Type B pancreatic cell (in vitro differentiated cells): Measurements from ENCODE around the gene ZCCHC10. TPM values are rescaled to one million over a fixed set of nuclear protein-coding genes. Genes with fewer than 3 reads are reported as not detected.
A peak's percentile ranks its signal among the peaks of the same experiment; 100 is the strongest.

Source experiments
- DNase-seq: peaks from one replicate; pipeline ENCODE4 v3.0.0; 2021; ENCODE audit warnings: mixed read lengths; ENCODE audit not compliant: unreplicated experiment; ENCODE audit errors: extremely low spot score
- H3K27ac Mint-ChIP-seq: 2 replicates; pipeline ENCODE4 v1.8.0; 2021; ENCODE audit warnings: mild to moderate bottlenecking, mixed read lengths
- H3K27me3 Mint-ChIP-seq: 2 replicates; pipeline ENCODE4 v1.8.0; 2021; ENCODE audit warnings: mixed read lengths
- H3K36me3 Mint-ChIP-seq: 2 replicates; pipeline ENCODE4 v1.8.0; 2021; ENCODE audit warnings: mixed read lengths
- H3K4me1 Mint-ChIP-seq: one replicate; pipeline ENCODE4 v1.8.0; 2021; ENCODE audit warnings: mixed read lengths; ENCODE audit not compliant: unreplicated experiment
- H3K4me3 Mint-ChIP-seq: 2 replicates; pipeline ENCODE4 v1.8.0; 2021; ENCODE audit warnings: mild to moderate bottlenecking, mixed read lengths
- H3K9me3 Mint-ChIP-seq: 2 replicates; pipeline ENCODE4 v1.8.0; 2021; ENCODE audit warnings: mixed read lengths
- total RNA-seq: library from RNA; stranded (reverse); gene quantifications from 2 replicates; pipeline ENCODE4 v1.2.1, GENCODE V29; 2021; ENCODE audit warnings: low replicate concordance
- TF ChIP-seq, protein P1 (sequence below): fragments of 200-600 bp; sonication (generic); conservative IDR thresholded peaks from 2 replicates; pipeline ENCODE4 v1.5.0; 2021; ENCODE audit warnings: antibody characterized with exemption, mild to moderate bottlenecking

The ZCCHC10 gene
- total RNA-seq, 1 donor from 2014 or later = 22.1 TPM

DNA sequence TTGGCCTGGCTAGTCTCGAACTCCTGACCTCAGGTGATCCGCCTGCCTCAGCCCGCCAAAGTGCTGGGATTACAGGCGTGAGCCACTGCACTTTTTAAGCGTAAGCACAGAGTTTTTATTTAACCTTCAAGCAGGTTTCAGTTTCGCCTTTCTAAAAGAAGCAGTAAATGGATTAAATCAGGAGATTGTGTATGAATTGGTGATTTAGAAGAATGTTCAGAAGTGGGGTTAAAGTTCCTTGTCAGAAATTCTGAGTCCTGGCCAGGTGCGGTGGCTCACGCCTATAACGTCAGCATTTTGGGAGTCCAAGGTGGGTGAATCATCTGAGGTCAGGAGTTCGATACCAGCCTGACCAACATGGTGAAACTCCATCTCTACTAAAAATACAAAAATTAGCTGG lies 37.6 kb upstream of the ZCCHC10 start:
- Mint-ChIP-seq H3K4me1 (peaks cover 17% of the 10 kb centered on the region), H3K9me3 (no peaks in the 10 kb centered on the region), H3K36me3 (peaks cover 21% of the 10 kb centered on the region), H3K4me3 (no peak overlapping the region), H3K27ac (peak overlapping the region; percentile 97), H3K27me3 (no peaks in the 10 kb centered on the region)
- TF ChIP-seq, protein P1, sequence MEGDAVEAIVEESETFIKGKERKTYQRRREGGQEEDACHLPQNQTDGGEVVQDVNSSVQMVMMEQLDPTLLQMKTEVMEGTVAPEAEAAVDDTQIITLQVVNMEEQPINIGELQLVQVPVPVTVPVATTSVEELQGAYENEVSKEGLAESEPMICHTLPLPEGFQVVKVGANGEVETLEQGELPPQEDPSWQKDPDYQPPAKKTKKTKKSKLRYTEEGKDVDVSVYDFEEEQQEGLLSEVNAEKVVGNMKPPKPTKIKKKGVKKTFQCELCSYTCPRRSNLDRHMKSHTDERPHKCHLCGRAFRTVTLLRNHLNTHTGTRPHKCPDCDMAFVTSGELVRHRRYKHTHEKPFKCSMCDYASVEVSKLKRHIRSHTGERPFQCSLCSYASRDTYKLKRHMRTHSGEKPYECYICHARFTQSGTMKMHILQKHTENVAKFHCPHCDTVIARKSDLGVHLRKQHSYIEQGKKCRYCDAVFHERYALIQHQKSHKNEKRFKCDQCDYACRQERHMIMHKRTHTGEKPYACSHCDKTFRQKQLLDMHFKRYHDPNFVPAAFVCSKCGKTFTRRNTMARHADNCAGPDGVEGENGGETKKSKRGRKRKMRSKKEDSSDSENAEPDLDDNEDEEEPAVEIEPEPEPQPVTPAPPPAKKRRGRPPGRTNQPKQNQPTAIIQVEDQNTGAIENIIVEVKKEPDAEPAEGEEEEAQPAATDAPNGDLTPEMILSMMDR = no peak
- DNase-seq = no peak

DNA sequence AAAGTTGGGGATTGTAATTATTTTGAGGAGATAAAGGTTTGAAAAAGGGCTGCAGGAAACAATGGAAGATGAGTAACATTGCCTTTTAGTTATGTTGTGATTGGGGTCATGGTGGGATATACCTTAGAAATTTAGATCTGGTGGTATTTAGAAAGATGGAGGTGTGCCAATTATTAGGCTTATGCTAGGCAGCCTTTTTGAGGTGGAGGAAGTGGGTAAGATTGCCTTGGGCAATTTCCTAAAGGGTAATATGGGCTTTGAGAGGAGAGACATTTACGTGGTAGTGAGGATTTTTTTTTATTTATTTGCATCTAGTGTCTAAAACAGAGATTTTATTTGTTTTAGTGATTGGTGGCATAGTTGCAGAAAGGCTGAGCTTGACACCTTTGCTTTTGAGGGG lies 35.9 kb upstream of the ZCCHC10 start:
- H3K27ac Mint-ChIP-seq = peak overlapping the region; percentile 19
- TF ChIP-seq, protein P1 = no peak

DNA sequence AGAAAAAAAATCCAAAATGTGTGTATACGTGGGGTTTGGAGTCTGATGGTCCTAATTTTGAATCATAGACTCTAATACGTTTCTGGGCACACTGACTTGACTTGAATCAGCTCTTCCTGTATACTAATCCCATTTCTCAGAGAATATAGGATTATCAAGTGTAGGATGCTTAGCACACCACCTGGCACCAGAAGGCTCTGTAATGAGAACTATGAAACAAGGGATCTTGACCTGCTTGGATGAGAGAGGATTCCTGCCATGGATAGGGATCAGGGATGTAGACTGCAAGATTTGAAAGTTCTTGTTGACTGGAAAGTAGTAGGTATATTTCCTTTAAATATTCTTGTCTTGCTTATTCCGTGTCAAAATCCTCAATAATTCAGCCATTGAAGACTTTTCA lies 33.3 kb upstream of the ZCCHC10 start:
- peaks cover 15% of the 10 kb centered on the region for H3K4me1 Mint-ChIP-seq
- DNase-seq = no peak
- peaks cover 10% of the 10 kb centered on the region for H3K36me3 Mint-ChIP-seq
- no peaks in the 10 kb centered on the region for H3K27me3 Mint-ChIP-seq
- no peak overlapping the region for H3K4me3 Mint-ChIP-seq
- H3K27ac Mint-ChIP-seq = no peak overlapping the region
- no peaks in the 10 kb centered on the region for H3K9me3 Mint-ChIP-seq
- TF ChIP-seq, protein P1 = no peak

More for the DNA sequence above, 35.9 kb upstream of the ZCCHC10 start:
- H3K9me3 Mint-ChIP-seq = no peaks in the 10 kb centered on the region
- H3K36me3 Mint-ChIP-seq = peaks cover 11% of the 10 kb centered on the region
- no peak for DNase-seq
- H3K4me3 Mint-ChIP-seq = no peak overlapping the region
- H3K4me1 Mint-ChIP-seq = peaks cover 21% of the 10 kb centered on the region
- no peaks in the 10 kb centered on the region for H3K27me3 Mint-ChIP-seq

DNA sequence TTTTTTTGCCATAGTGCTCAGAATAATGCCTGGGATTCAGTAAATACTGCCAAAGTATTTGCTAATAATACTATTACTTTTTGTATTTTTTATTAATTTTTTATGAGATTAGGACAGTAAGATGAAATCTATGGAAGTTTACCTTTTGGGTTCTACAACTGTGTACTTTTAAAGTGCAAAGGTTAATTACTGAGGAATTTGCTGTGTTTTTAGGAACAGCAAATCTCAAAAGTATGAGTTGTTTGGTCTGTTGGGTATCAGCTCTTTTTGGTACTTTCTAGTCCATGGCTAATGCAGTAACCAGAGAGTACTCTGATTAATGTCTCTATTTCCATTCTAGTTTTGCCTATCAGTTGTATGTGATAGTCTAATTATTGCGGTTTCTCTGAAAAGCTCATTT lies 30.5 kb upstream of the ZCCHC10 start:
- DNase-seq = no peak
- no peak overlapping the region for H3K4me3 Mint-ChIP-seq
- TF ChIP-seq, protein P1 = no peak
- peaks cover 14% of the 10 kb centered on the region for H3K4me1 Mint-ChIP-seq
- no peaks in the 10 kb centered on the region for H3K27me3 Mint-ChIP-seq
- peaks cover 11% of the 10 kb centered on the region for H3K36me3 Mint-ChIP-seq
- H3K27ac Mint-ChIP-seq = peak overlapping the region; percentile 13
- no peaks in the 10 kb centered on the region for H3K9me3 Mint-ChIP-seq

DNA sequence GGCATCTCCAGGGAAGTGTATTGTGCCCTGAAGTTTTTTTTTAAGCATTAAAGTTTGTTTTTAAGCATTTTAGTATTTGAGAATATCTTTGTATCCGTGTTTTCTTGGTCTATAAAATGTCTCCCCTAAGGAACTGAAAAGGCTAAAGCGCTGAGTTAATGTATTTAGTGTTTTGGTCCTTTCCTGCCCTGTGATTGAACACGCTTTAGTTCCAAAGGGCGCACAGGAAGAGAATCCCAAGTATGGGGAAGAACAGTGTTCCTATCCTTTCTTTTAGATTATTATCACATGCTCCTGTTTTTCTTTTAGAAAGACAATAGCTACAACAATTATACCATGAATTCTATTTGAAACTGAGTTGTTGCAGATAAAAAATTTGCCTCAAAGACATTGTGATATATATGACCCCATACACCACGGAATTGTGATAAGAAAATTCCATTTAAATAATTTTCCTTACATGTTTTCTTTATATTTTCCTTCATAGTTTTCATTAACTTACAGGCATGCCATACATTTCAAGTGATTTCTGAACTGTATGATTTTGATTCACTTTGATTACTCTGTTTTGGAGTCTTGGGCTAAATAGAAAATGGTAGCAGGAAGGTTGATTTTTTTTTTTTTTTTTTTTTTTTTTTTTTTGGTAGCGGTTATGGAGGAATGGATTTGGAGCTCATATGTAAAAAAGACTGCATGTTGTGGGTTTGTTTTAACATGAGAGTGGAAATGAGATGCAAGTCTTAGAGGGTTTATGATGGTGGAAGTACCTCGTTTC lies 28.5 kb upstream of the ZCCHC10 start:
- Mint-ChIP-seq H3K27ac (peak overlapping the region; percentile 40), H3K27me3 (no peaks in the 10 kb centered on the region), H3K9me3 (no peaks in the 10 kb centered on the region), H3K4me1 (peaks cover 25% of the 10 kb centered on the region), H3K4me3 (peak overlapping the region; percentile 69), H3K36me3 (peaks cover 11% of the 10 kb centered on the region)
- TF ChIP-seq, protein P1 = no peak
- DNase-seq = no peak
